Head of caudate nucleus (tissue), 42 donors: ENCODE data around the gene WDR33.
"Not testable (repeated sequence)": the region's sequence is repeated elsewhere in the genome, so short reads cannot be mapped to it uniquely, and the experiment has no call there.

ENCODE experiments used
- DNase-seq, 42 donors: peaks; one replicate each; pipeline versions ENCODE4 v3.0.0 to v3.0.0-alpha.2; 2020 to 2021; ENCODE audit warnings: mixed read lengths in 7 of 42
- intact Hi-C: fragments of 100-400 bp; cut with DNase I; formaldehyde crosslinking; loops from one replicate; pipeline ENCODE4 v1.15.0; 2022

Gene WDR33

GRCh38 chr2:127812441-127812840, 1.5 kb upstream of the WDR33 start:
- DNase-seq, intact Hi-C loops: not testable (repeated sequence)

DNA sequence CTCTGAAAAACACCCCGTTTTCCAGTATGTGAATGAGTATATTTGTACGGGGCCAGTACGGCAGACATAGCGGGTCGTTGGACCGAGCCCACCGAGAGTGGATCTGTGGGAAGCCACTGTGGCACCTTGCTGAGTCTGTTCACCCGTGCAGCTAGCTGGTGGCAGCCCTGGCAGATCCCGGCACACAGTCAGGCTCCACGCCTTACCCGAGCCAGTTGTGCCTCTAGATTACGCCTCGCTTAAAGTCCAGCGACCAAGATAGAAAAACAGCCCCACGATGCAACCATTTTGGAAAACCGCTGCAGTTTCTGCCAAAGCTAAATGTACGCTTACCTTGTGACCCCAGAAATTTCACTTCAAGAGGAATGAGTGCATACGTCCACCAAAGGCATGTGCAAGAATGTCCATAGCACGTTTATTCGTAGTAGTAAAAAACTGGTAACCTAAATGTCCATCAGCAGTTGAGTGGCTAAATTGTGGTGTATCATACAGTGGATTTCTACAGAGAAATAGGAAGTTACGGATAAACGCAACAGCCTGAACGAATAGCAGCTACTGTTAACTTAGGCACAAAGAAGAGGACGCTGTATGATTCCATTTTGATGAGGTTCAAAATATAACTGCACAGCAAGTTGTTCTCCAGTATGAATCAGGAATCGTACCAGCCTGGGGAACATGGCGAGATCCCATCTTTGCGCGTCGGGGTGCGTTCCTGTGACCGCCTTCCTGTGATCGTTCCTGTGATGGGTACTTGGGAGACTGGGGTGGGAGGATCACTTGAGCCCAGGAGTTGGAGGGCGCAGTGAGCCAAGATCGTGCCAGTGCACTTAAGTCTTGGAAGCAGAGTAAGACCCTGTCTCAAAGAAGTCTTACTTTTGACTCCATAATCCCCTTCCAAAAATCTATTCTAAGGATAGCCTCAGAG, 688 bp upstream of the WDR33 start:
- intact Hi-C loops: no loop called here
- peak in 25 of 42 donors; percentile 6 to 51 (median 29) for DNase-seq

DNA sequence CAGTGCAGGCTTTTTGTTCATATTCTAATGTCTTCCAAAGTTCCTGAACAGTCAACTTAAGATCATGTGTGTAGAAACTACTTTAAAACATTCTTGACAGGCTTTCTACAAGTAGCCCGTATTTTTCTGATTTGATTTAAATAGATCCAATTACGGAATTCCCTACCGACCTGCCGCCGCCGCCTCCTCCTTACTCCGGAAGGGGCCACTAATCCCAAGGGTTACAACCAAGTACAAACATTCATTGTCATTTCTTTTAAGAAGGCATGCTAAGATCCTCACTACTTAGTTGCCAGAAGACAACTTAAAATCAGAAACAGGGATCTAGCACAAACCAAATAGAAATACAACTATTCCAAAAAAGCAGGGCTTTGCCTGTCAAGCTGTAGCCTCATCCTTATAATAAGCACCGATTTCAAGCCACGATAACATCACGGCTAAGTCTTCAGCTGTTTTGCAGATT, 784 bp downstream of the WDR33 start:
- intact Hi-C loops: no loop called here
- DNase-seq: peak in 2 of 42 donors; percentile 8 to 18

DNA sequence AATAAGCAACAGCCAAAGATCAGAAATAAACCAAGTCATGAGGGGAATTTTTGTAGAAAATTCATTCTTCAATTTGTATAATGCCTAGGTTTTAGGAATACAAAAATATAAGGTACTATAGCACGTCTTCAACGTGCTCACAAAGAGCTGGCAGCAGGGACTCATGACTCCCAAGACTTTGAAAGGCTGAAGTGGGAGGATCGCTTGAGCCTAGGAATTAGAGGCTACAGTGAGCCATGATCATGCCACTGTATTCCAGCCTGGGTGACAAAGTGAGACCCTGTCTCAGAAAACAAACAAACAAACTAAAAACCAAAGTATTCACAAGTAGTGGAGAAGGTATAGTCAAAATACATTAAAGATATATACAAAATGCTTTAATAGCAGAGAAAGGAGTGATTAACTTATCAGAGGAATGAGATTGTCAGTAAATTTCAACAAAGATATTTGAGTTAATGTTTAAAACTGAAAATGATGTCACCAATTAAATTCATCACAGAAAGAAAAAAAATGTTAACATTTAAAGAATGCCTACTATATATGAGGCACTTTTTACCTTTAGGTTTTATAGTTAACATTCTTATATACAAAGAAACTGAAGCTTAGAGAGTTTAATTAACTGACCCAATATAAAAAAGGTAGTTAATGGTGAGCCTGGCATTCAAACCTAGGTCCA, 3.2 kb downstream of the WDR33 start:
- DNase-seq: no peak
- intact Hi-C loops: no loop called here

- intact Hi-C loops: not testable (repeated sequence)
These were observed 4.1 kb downstream of the WDR33 start for GRCh38 chr2:127806860-127807259.

DNA sequence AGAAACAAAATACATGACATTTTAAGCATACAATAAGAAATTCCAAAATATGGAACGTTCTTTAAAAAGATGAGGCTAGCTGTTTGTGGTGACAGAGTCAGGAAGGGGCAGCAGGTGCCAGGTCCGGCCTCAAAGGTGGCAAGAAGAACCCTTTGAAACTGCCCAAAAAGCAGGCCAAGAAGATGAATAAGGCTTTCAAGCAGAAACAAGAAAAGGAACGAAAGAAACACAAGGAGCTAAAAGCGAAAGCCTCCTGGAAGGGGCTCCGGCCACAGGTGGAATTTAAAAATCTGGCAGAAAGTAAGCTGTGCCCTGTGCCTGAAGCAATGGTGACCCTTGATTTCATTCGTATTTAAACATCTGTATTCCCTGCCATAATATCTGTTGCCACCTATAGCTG, 5.5 kb downstream of the WDR33 start:
- peak in 1 of 42 donors; percentile 31 for DNase-seq
- intact Hi-C loops: no loop called here

More at GRCh38 chr2:127806860-127807259, 4.1 kb downstream of the WDR33 start:
- peak in 2 of 42 donors; percentile 7 to 19 for DNase-seq

DNA sequence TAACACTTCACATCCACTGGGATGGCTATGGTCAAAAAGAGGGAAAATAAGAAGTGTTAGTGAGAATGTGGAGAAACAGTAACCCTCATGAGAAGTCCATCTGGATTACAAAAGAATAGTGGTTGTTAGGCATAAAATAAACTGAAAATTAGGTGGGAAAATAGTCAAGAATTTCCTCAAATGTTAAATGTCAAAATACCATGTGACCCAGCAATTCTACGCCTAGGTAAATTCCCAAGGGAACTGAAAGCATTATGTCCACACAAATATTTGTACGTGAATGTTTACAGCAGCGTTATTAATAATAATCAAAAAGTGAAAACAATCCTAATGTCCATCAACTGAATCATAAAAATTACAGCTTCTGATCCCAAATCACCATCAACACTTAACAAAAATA, 11.0 kb downstream of the WDR33 start:
- intact Hi-C loops: no loop called here

GRCh38 chr2:127796389-127796788, 14.6 kb downstream of the WDR33 start:
- intact Hi-C loops: no loop called here

More for the DNA sequence above, 11.0 kb downstream of the WDR33 start:
- no peak for DNase-seq

GRCh38 chr2:127794901-127795300, 16.1 kb downstream of the WDR33 start:
- DNase-seq, intact Hi-C loops: not testable (repeated sequence)

More at GRCh38 chr2:127796389-127796788, 14.6 kb downstream of the WDR33 start:
- DNase-seq: no peak

- DNase-seq: no peak
- intact Hi-C loops: no loop called here
These were observed 18.2 kb downstream of the WDR33 start for GRCh38 chr2:127792805-127793204.

DNA sequence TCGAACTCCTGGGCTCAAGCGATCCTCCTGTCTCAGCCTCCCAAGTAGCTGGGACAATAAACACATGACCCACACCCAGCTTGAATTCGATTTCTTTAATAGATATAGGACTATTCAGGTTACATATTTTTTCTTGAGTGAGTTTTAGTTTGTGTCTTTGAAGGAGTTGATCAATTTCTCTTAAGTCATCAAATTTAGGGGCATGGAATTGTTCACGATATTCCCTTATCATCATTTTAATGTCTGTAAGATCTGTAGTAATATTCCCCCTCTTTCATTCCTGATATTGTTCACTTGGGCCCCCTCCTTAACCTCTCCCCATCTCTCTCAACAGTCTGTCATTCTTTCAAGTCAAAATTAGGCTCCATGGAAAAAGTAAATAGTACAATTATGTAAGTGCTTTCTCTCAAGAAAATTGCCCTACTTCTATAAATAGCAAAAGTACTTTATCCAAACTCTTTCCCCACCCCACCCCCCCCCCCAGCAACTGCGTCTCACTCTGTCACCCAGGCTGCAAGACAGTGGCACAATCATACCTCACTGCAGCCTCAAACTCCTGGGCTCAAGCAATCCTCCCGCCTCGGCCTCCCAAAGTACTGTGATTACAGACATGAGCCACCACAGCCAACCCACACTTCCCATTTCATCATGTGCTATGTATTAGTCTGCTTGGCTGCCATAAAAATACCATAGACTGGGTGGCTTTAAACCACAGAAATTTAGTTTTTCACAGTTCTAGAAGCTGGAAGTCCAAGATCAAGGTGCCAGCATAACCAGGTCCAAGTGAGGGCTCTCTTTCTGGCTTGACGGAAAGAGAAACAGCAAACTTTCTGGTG, 20.1 kb downstream of the WDR33 start:
- intact Hi-C loops: no loop called here

GRCh38 chr2:127786048-127786809, 24.7 kb downstream of the WDR33 start:
- intact Hi-C loops: no loop called here

More for the DNA sequence above, 20.1 kb downstream of the WDR33 start:
- DNase-seq: no peak

DNA sequence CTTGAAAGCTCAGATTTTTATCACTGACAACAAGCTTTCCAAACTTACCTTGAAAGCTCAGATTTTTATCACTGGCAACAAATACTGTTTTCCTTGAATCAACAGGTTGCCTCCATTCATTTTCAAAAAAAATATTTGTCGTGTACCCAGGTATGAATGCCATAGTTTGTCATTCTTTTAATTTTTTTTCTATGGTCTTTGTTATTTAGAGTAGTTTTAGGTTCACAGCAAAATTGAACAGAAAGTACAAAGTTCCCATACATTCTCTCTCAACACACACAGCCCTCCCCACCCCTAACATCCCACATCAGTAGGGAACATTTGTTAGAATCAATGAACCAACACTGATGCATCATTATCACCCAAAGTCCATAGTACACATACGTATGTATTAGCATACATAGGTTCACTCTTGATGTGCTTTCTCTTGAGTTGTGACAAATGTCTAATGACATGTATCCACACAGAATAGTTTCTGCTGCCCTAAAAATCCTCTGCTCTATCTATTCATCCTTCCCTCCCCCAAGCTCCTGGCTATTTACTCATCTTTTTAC, 25.9 kb downstream of the WDR33 start:
- intact Hi-C loops: no loop called here

More at GRCh38 chr2:127786048-127786809, 24.7 kb downstream of the WDR33 start:
- no peak for DNase-seq

GRCh38 chr2:127783101-127783500, 27.9 kb downstream of the WDR33 start:
- no peak for DNase-seq
- intact Hi-C loops: no loop called here

More for the DNA sequence above, 25.9 kb downstream of the WDR33 start:
- DNase-seq: no peak

DNA sequence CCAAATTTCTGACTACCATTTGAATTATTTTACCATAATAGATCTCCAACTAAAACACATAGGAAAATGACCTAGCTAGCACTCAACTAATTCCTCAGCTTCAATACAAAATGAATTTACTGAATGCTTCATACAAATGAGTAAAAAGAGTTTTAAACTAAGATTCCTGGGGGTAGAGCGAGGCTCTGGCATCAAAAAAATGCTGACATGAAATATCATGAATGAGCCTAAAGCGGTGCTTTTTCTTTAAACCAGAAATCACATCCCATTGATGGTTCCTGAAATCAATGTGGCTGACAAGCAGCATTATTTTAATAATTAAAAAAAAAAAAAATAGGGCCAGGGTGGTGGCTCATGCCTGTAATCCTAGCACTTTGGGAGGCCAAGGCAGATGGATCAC, 32.1 kb downstream of the WDR33 start:
- intact Hi-C loops: no loop called here
- DNase-seq: no peak

DNA sequence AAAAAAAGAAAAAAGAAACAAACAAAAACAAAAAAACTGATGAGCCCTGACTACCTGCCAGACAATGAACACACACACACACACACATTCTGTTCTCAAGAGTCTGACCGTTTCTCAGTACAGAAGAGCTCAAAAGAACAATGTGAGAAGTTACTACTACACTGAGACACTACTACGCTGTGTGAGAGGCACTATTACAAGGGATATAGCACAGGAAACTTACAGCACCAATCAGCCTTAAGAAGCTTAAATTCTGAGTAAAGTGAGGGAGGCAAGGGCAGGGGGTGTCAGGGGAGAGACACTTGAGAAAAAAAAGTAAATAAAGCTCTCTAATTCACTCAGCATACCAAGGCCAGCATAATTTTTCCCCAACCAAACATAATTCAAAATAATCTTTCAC, 32.5 kb downstream of the WDR33 start:
- intact Hi-C loops: no loop called here
- no peak for DNase-seq

DNA sequence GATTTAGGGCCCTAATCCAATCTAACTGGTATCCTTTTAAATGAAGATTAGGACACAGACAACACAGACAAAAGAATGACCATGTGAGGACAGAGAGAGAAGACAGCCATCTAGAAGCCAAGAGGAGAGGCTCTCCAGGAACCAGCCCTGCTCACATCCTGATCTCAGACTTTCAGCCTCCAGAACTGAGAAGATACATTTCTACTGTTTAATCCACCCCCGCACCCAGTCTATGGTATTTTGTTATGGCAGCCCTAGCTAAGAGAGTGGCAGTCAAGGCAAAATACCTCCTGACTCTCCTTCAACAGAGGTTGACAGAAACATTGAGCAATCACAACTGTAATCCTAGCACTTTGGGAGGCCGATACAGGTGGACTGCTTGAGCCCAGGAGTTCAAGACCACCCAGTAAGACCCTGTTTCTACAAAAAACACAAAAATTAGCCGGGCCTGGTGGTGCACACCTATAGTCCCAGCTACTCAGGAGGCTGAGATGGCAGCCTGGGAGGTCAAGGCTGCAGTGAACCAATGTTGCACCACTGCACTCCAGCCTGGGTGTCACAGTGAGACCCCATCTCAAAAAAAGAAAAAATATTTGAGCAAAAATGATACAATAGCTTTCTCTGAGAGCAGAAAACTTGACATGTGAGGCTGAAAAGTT, 34.7 kb downstream of the WDR33 start:
- intact Hi-C loops: no loop called here
- DNase-seq: peak in 24 of 42 donors; percentile 6 to 81 (median 37)
